ENCODE data around the gene UVRAG.

The UVRAG gene

DNA sequence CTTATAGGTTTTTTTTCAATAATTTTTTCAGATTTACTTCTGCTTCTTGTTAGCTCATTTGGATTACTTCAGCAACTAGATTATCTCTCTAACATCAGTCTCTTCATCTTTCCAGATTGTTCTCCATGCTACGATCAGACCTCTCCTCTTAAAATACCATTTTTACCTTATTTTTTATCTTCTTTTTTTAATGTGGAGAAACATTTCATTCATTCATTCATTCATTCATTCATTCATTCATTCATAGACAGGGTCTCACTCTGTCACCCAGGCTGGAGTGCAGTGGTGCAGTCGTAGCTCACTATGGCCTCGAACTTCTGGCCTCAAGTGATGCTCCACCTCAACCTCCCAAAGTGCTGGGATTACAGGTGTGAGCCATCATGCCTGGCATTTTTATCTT lies 189.4 kb downstream of the UVRAG start:
- H3K4me3 ChIP-seq (ENCODE audit: low read depth, low read length) = no peak overlapping the region
- TF ChIP-seq, protein P1, sequence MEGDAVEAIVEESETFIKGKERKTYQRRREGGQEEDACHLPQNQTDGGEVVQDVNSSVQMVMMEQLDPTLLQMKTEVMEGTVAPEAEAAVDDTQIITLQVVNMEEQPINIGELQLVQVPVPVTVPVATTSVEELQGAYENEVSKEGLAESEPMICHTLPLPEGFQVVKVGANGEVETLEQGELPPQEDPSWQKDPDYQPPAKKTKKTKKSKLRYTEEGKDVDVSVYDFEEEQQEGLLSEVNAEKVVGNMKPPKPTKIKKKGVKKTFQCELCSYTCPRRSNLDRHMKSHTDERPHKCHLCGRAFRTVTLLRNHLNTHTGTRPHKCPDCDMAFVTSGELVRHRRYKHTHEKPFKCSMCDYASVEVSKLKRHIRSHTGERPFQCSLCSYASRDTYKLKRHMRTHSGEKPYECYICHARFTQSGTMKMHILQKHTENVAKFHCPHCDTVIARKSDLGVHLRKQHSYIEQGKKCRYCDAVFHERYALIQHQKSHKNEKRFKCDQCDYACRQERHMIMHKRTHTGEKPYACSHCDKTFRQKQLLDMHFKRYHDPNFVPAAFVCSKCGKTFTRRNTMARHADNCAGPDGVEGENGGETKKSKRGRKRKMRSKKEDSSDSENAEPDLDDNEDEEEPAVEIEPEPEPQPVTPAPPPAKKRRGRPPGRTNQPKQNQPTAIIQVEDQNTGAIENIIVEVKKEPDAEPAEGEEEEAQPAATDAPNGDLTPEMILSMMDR (IDR thresholded peaks at IDR 0.05; ENCODE audit: low read depth, low read length, missing control alignments) = no peak
- DNase-seq (ENCODE audit: low read depth) = no peak
- in situ Hi-C loops (cut with HindIII; ENCODE audit: low sequenced_read_pairs) = no loop called here

DNA sequence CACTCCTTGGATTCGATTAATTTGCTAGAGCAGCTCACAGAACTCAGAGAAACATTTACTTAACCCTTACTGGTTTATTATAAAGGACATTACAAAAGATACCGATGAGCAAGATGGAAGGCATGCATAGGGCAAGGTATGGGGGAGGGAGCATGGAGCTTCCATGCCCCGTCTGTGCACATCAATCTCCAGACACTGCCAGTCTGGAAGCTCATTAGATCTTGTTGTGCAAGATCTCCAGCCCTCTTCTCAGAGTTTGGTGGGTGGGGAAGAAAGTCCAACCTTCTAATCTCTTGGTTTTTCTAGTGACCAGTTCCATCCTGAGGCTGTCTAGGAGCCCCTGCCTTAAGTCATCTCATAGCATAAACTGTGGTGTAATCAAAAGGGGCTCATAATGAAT lies 190.7 kb downstream of the UVRAG start:
- in situ Hi-C loops (cut with HindIII; ENCODE audit: low sequenced_read_pairs) = no loop called here
- TF ChIP-seq, protein P1 (IDR thresholded peaks at IDR 0.05; ENCODE audit: low read depth, low read length, missing control alignments) = no peak
- DNase-seq (ENCODE audit: low read depth) = no peak
- H3K4me3 ChIP-seq (ENCODE audit: low read depth, low read length) = no peak overlapping the region

DNA sequence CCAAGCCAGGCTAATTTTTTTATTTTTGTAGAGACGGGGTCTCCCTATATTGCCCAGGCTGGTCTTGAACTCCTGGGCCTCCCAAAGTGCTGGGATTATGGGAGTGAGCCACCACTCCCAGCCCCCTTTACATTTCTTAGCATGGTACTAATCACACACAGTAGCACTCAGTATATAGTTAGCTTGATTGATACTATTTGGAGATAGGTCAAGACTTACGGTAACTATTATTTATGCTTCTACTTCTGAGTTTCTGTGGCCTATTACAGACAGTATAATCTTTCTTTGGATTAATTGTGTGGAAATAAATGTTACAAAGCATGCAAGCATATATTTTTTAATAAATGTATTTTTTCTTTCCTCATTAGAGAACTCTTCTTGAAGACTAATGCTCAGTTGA lies 192.2 kb downstream of the UVRAG start:
- TF ChIP-seq, protein P1 (IDR thresholded peaks at IDR 0.05; ENCODE audit: low read depth, low read length, missing control alignments) = no peak
- in situ Hi-C loops (cut with HindIII; ENCODE audit: low sequenced_read_pairs) = no loop called here
- H3K4me3 ChIP-seq (ENCODE audit: low read depth, low read length) = no peak overlapping the region
- no peak for DNase-seq (ENCODE audit: low read depth)

DNA sequence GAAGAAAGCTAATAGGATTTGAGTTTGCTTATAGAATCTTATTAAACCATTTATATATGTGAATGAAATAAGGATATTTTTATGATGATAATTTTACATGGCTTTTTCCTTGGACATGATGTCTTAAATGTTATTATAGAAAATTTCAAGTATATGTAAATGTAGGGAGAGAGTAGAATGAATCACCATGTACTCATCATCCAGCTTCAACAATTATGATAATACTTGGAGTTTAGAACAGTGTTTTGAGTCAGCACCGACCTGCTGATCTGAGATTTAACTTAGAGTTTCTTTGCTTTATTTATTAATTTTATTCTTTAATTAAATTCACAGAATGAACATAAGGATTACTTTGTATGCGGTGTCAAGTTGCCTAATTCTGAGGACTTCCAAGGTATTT lies 193.5 kb downstream of the UVRAG start:
- TF ChIP-seq, protein P1 (IDR thresholded peaks at IDR 0.05; ENCODE audit: low read depth, low read length, missing control alignments) = no peak
- in situ Hi-C loops (cut with HindIII; ENCODE audit: low sequenced_read_pairs) = no loop called here
- DNase-seq (ENCODE audit: low read depth) = no peak
- H3K4me3 ChIP-seq (ENCODE audit: low read depth, low read length) = no peak overlapping the region

DNA sequence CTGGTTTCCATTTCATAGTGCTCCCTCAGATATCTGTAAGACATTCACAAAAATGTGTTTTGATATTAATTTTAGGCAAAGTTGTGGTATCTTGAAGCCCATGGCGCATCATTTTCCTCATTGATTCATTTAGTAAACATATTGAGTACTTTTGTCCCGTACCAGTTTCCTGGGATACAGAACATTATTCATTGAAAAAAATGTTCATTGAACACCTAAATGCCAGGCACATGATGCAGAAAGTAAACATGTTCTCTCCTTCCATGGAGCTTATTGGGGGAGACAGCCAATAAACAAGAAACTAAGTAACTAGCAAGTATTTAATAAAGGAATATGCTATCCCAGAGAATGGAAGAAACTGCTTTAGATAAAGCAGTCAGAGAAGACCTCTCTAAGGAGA lies 195.0 kb downstream of the UVRAG start:
- TF ChIP-seq, protein P1 (IDR thresholded peaks at IDR 0.05; ENCODE audit: low read depth, low read length, missing control alignments) = no peak
- DNase-seq (ENCODE audit: low read depth) = no peak
- no peak overlapping the region for H3K4me3 ChIP-seq (ENCODE audit: low read depth, low read length)
- in situ Hi-C loops (cut with HindIII; ENCODE audit: low sequenced_read_pairs) = no loop called here

DNA sequence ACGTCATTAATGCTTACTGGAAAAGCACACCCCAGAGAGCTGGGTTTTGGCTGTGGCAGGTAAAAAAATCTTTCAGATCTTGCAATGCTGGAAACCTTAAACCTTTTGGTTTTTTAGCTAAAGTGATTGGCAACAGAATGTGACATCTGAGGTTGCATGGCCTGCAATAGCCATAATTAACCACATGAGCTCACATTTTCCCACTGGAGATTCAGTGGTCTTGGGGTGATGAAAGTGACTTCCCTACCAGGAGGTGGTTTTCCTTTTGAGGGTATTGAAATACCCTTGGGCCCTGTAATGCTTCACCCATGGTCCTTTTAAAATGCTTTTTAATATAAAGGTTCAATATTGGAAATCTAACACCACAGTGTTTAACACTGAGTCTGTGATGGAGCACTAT lies 198.5 kb downstream of the UVRAG start:
- DNase-seq (ENCODE audit: low read depth) = no peak
- in situ Hi-C loops (cut with HindIII; ENCODE audit: low sequenced_read_pairs) = no loop called here
- no peak overlapping the region for H3K4me3 ChIP-seq (ENCODE audit: low read depth, low read length)
- TF ChIP-seq, protein P1 (IDR thresholded peaks at IDR 0.05; ENCODE audit: low read depth, low read length, missing control alignments) = no peak
